Stomach (tissue), 9 donors: Measurements from ENCODE around the gene CFP. TPM values are rescaled to one million over a fixed set of nuclear protein-coding genes. Genes with fewer than 3 reads are reported as not detected.

Source experiments
- DNase-seq, 2 donors: peaks; one replicate each; pipeline versions ENCODE4 v3.0.0 to v3.0.0-alpha.2; 2013 to 2019
- H3K27ac ChIP-seq, 5 donors: fragments of 200-600 bp in 4 of 5; sonication (generic) in 4 of 5; one replicate each; pipeline ENCODE4 v1.5.1; 2013 to 2019; ENCODE audit warnings: mild to moderate bottlenecking in 1 of 5, moderate library complexity in 1 of 5
- H3K27me3 ChIP-seq, 3 donors: fragments of 200-600 bp; sonication (generic); one replicate each; pipeline ENCODE4 v1.5.1; 2017 to 2019; ENCODE audit warnings: mixed run types in 1 of 3
- H3K36me3 ChIP-seq, 4 donors: fragments of 200-600 bp; sonication (generic); 1 replicate in 3 of 4; 2 replicates in 1 of 4; pipeline ENCODE4 v1.5.1; 2016 to 2019
- H3K4me1 ChIP-seq, 4 donors: fragments of 200-600 bp; sonication (generic); one replicate each; pipeline ENCODE4 v1.5.1; 2016 to 2019
- H3K4me3 ChIP-seq, 4 donors: fragments of 200-600 bp; sonication (generic) in 3 of 4; one replicate each; pipeline ENCODE4 v1.5.1; 2016 to 2019; ENCODE audit warnings: mild to moderate bottlenecking in 1 of 4
- H3K9me3 ChIP-seq, 4 donors: fragments of 200-600 bp; sonication (generic); one replicate each; pipeline ENCODE4 v1.5.1; 2016 to 2019
- EP300 ChIP-seq: sonication (generic); formaldehyde crosslinking; IDR thresholded peaks from one replicate; pipeline ENCODE4 v1.6.1; 2017; ENCODE audit warnings: antibody characterized with exemption
- POLR2A ChIP-seq, 4 donors: fragments of 450-650 bp; IDR thresholded peaks; one replicate each; pipeline ENCODE4 v1.6.1; 2016; ENCODE audit warnings: antibody characterized with exemption in 4 of 4, control low read depth in 2 of 4, mild to moderate bottlenecking in 1 of 4, moderate library complexity in 1 of 4
- POLR2AphosphoS5 ChIP-seq, 3 donors: sonication (generic); formaldehyde crosslinking; IDR thresholded peaks; one replicate each; pipeline ENCODE4 v1.6.1; 2016; ENCODE audit warnings: antibody characterized with exemption in 3 of 3
- WGBS, 5 donors: extraction: QIAGEN DNeasy Blood & Tissue Kit in 3 of 5; methylation state at CpG; one replicate each; pipeline versions ENCODE4 v1.1.5 to v1.1.7; 2013 to 2018; 5-methylcytosine and 5-hydroxymethylcytosine counted together
- intact Hi-C: fragments of 100-400 bp; cut with DNase I; formaldehyde crosslinking; loops from one replicate; pipeline ENCODE4 v1.15.1; 2023; ENCODE audit warnings: low total_unique reads
- polyA plus RNA-seq, 3 donors: library from polyadenylated mRNA; stranded (reverse); fragments of 200-250 nt; gene quantifications; one replicate each; pipeline ENCODE4 v1.2.3, GENCODE V29; 2013
- total RNA-seq, 5 donors: library from RNA; depleted of rRNA; stranded (reverse); fragments of >200 nt; gene quantifications; one replicate each; pipeline versions ENCODE4 v1.1.0 to v1.2.3, GENCODE V29; 2014 to 2016
- TF ChIP-seq, protein P1 (sequence below), 7 experiments: fragments of 450-650 bp in 4 of 7; fragments of 200-600 bp in 3 of 7; sonication (generic) in 3 of 7; IDR thresholded peaks; one replicate each; pipeline ENCODE4 v1.5.1; 2016 to 2019; ENCODE audit warnings: antibody characterized with exemption in 7 of 7, control low read depth in 2 of 7, mild to moderate bottlenecking in 1 of 7
- donor health status: healthy with polysubstance abuse.
- donor health status: Bipolar disorder and iron deficiency.
- donor health status: healthy.

Gene CFP
- total and polyA plus RNA-seq, 8 donors, result 1.2 to 3.4 (median 3.1) TPM; not detected in 3

DNA sequence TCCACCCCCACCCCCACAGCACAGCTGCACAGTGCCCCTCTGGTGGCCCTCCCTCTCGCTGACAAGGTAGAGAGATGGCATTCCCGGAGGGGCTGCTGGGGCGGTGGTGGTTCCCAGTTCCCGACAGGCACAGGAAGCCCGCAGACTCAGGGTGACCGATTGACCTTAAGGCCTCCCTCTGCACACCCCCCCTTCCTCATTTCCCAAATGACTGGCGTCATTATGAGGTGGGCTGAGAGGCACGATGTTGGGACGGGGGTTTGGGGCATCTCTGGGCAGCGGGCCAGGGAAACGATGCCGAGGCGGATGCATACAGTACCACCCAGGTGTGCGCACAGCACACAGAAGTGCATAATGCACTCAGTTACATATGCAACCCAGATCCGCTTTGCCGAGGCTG lies 51.0 kb downstream of the CFP start:
- Histone ChIP-seq H3K27ac (no peak overlapping the region), H3K27me3 (no peaks in the 10 kb centered on the region), H3K4me3 (no peak overlapping the region), H3K36me3 (no peaks in the 10 kb centered on the region), H3K9me3 (no peaks in the 10 kb centered on the region), H3K4me1 (peaks cover 7 to 43% (median 11%) of the 10 kb centered on the region in 4 donors)
- intact Hi-C loops, result no loop called here
- no peak for DNase-seq
- 37 to 62% (median 47%) methylated on average over 7 to 16 of the region's 16 CpGs for WGBS, 5 donors
- TF ChIP-seq POLR2AphosphoS5 (IDR thresholded peaks at IDR 0.05), result no peak
- TF ChIP-seq EP300, result no peak
- no peak for TF ChIP-seq POLR2A (IDR thresholded peaks at IDR 0.05)
- TF ChIP-seq, protein P1, sequence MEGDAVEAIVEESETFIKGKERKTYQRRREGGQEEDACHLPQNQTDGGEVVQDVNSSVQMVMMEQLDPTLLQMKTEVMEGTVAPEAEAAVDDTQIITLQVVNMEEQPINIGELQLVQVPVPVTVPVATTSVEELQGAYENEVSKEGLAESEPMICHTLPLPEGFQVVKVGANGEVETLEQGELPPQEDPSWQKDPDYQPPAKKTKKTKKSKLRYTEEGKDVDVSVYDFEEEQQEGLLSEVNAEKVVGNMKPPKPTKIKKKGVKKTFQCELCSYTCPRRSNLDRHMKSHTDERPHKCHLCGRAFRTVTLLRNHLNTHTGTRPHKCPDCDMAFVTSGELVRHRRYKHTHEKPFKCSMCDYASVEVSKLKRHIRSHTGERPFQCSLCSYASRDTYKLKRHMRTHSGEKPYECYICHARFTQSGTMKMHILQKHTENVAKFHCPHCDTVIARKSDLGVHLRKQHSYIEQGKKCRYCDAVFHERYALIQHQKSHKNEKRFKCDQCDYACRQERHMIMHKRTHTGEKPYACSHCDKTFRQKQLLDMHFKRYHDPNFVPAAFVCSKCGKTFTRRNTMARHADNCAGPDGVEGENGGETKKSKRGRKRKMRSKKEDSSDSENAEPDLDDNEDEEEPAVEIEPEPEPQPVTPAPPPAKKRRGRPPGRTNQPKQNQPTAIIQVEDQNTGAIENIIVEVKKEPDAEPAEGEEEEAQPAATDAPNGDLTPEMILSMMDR (IDR thresholded peaks at IDR 0.05), result no peak

DNA sequence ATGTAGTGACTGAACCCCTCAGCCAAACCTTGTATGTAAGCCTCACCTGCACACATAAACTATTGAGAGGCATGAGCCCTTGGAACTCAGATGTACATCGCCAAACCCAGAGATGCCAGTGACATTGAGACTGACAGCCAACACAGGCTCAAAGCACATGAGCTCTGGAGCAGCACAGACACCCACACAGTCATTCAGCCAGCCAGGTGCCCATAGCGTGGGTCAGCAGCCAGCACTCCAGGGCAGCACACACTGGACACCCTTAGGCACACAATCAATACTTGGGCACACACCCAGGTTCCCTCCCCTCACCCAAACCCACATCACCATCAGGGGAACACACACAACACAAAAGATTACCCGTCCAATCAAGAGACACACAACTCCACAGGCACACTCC lies 51.8 kb downstream of the CFP start:
- no peak overlapping the region for H3K27ac ChIP-seq
- H3K4me1 ChIP-seq, result peaks cover 7 to 43% (median 14%) of the 10 kb centered on the region in 4 donors
- WGBS, 5 donors, result 43 to 63% (median 53%) methylated on average over 1 to 3 of the region's 3 CpGs
- H3K9me3 ChIP-seq, result no peaks in the 10 kb centered on the region
- TF ChIP-seq POLR2AphosphoS5 (IDR thresholded peaks at IDR 0.05) (no peak), POLR2A (IDR thresholded peaks at IDR 0.05) (no peak)
- TF ChIP-seq, protein P1 (IDR thresholded peaks at IDR 0.05), result no peak
- DNase-seq, result no peak
- no peaks in the 10 kb centered on the region for H3K27me3 ChIP-seq
- H3K36me3 ChIP-seq, result no peaks in the 10 kb centered on the region
- H3K4me3 ChIP-seq, result no peak overlapping the region
- intact Hi-C loops, result no loop called here

DNA sequence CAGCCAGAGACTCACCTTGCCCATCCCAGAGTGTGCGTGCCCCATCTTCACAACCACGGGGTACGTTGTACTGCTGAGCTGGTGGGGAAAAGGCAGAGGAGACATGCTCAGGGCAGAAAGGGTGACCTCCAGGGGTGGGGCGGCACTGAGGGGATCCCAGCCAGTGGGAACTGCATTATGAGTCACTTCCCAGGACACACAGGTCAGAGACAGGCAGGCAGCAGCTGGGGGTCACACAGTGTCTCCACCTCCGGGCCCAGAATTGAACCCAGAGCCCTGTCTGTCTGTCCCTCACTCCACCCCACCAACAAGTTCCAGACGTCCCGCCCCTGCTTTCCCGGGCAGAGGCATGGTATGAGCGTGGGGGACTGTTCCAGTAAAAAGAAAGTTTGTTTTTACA lies 52.3 kb downstream of the CFP start:
- 39 to 66% (median 57%) methylated on average over 3 to 9 of the region's 9 CpGs for WGBS, 5 donors
- Histone ChIP-seq H3K4me3 (no peak overlapping the region), H3K27me3 (no peaks in the 10 kb centered on the region), H3K9me3 (no peaks in the 10 kb centered on the region), H3K4me1 (peaks cover 7 to 48% (median 14%) of the 10 kb centered on the region in 4 donors), H3K36me3 (no peaks in the 10 kb centered on the region), H3K27ac (no peak overlapping the region)
- intact Hi-C loops, result no loop called here
- TF ChIP-seq, protein P1 (IDR thresholded peaks at IDR 0.05), result no peak
- TF ChIP-seq POLR2A (IDR thresholded peaks at IDR 0.05) (no peak), POLR2AphosphoS5 (IDR thresholded peaks at IDR 0.05) (no peak), EP300 (no peak)
- no peak for DNase-seq

DNA sequence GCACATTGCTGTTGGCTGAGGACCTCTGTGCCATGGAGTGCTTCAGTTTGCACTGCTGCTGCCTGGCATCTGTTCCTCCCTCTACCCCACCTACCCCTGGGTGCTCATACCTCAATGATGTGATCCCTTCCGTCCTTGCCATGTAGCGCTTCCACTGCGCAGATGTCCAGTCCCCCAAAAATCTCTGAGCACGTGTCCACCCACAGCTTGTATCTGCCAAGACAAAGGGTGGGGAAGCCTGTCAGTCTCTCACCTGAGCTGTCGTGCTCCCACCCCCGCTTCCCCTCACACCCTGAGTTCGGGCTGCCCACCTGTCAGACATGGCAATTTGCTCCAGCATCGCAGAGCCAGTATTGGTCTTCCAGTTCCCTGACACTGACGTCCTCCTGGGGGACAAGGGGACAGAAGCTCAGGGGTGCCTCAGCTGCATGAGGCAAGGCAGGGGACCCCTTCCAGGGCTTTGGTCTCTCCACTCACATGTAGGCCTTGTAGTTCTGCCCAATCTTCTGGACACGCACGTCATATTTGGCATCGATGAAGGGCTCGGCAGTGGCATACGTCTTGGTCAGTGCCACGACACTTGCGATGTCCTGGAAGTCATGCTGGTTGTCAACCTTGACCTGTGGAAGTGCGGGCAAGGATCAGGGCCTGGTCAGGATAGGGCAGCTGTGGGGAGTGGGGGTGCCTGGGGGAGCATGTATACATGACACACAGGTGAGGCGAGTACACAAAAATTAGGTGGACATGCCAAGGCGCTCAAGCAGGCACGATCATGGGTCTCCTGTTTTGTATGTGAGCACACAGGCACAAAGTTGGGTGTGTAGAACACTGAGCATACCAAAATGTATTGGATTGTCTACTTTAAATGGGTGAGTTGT lies 53.5 kb downstream of the CFP start:
- H3K4me3 ChIP-seq, result no peak overlapping the region
- H3K4me1 ChIP-seq, result peaks cover 0 to 40% (median 14%) of the 10 kb centered on the region in 4 donors
- intact Hi-C loops, result no loop called here
- no peak overlapping the region for H3K27ac ChIP-seq
- no peaks in the 10 kb centered on the region for H3K9me3 ChIP-seq
- no peak for TF ChIP-seq EP300
- no peak for TF ChIP-seq POLR2AphosphoS5 (IDR thresholded peaks at IDR 0.05)
- TF ChIP-seq, protein P1 (IDR thresholded peaks at IDR 0.05), result no peak
- no peak for TF ChIP-seq POLR2A (IDR thresholded peaks at IDR 0.05)
- no peak for DNase-seq
- peaks cover 0 to 10% (median 8%) of the 10 kb centered on the region in 4 donors for H3K36me3 ChIP-seq
- H3K27me3 ChIP-seq, result no peaks in the 10 kb centered on the region
- 88 to 96% (median 93%) methylated on average over 19 to 20 of the region's 20 CpGs for WGBS, 5 donors
